GM21576 (cell line): ENCODE measurements around the gene NMT1.
"Not testable (repeated sequence)": the region's sequence is repeated elsewhere in the genome, so short reads cannot be mapped to it uniquely, and the experiment has no call there.

ENCODE experiments used
- ATAC-seq: cut with Tn5 transposase; IDR thresholded peaks from one replicate; pipeline ENCODE4 v1.9.1; 2021; ENCODE audit warnings: mild to moderate bottlenecking, moderate library complexity; ENCODE audit not compliant: unreplicated experiment

Gene NMT1

GRCh38 chr17:45117848-45118646 lies 56.9 kb downstream of the NMT1 start:
- ATAC-seq = no peak

- ATAC-seq = no peak
Measured at GRCh38 chr17:45118691-45119090, 57.6 kb downstream of the NMT1 start.

GRCh38 chr17:45119964-45120363 lies 58.8 kb downstream of the NMT1 start:
- no peak for ATAC-seq

- no peak for ATAC-seq
Measured at GRCh38 chr17:45120558-45120957, 59.4 kb downstream of the NMT1 start.

- no peak for ATAC-seq
Measured at GRCh38 chr17:45121055-45121454, 59.9 kb downstream of the NMT1 start.

GRCh38 chr17:45123076-45123770 lies 62.1 kb downstream of the NMT1 start:
- ATAC-seq = no peak

GRCh38 chr17:45123930-45124796 lies 63.0 kb downstream of the NMT1 start:
- no peak for ATAC-seq

- ATAC-seq = not testable (repeated sequence)
Measured at GRCh38 chr17:45124797-45125122, 63.6 kb downstream of the NMT1 start.

GRCh38 chr17:45125509-45125908 lies 64.4 kb downstream of the NMT1 start:
- no peak for ATAC-seq

- no peak for ATAC-seq
Measured at GRCh38 chr17:45127207-45127547, 66.1 kb downstream of the NMT1 start.

GRCh38 chr17:45127548-45128300 lies 66.6 kb downstream of the NMT1 start:
- ATAC-seq = no peak

GRCh38 chr17:45128331-45128730 lies 67.2 kb downstream of the NMT1 start:
- no peak for ATAC-seq

GRCh38 chr17:45128989-45129388 lies 67.9 kb downstream of the NMT1 start:
- ATAC-seq = no peak

GRCh38 chr17:45129426-45129939 lies 68.4 kb downstream of the NMT1 start:
- ATAC-seq = no peak

GRCh38 chr17:45129940-45130680 lies 69.0 kb downstream of the NMT1 start:
- no peak for ATAC-seq

- ATAC-seq = no peak
Measured at GRCh38 chr17:45130681-45131615, 69.8 kb downstream of the NMT1 start.

- ATAC-seq = no peak
Measured at GRCh38 chr17:45131616-45132319, 70.7 kb downstream of the NMT1 start.

- no peak for ATAC-seq
Measured at GRCh38 chr17:45132320-45132571, 71.1 kb downstream of the NMT1 start, which contains the start of gene PLCD3. Gene PLCD3, minus strand, starts transcription at chr17:45132515. Its CDS starts 105 bp downstream, at chr17:45132410.
